Activated CD4-positive, alpha-beta memory T cell treated with anti-CD3 and anti-CD28 coated beads, Interleukin-2, amount 10 ng/mL, durations not matched to agents 7 days and 5 days (primary cell): ENCODE results near the gene MS4A4A. TPM values are rescaled to one million over a fixed set of nuclear protein-coding genes. Genes with fewer than 3 reads are reported as not detected.
"Not testable (repeated sequence)": the region's sequence is repeated elsewhere in the genome, so short reads cannot be mapped to it uniquely, and the experiment has no call there.

Experiments used
- CTCF ChIA-PET: fragments of 350-600 bp; sonication (Branson Sonifier 250); formaldehyde crosslinking; loops from one replicate; lab custom pipeline; 2021; ENCODE audit warnings: antibody characterized with exemption, inconsistent platforms; lab: Charles Lee
- POLR2A ChIA-PET: fragments of 350-600 bp; sonication (Branson Sonifier 250); formaldehyde crosslinking; loops from one replicate; lab custom pipeline; 2021; ENCODE audit warnings: antibody characterized with exemption; lab: Charles Lee
- DNase-seq: peaks from one replicate; pipeline ENCODE4 v3.0.0-alpha.2; 2020
- H3K27ac Mint-ChIP-seq: one replicate; pipeline ENCODE4 v1.8.0; 2021; ENCODE audit warnings: mild to moderate bottlenecking, mixed read lengths
- H3K27me3 Mint-ChIP-seq: one replicate; pipeline ENCODE4 v1.8.0; 2021; ENCODE audit warnings: mixed read lengths
- H3K36me3 Mint-ChIP-seq: one replicate; pipeline ENCODE4 v1.8.0; 2021; ENCODE audit warnings: low read depth, mixed read lengths
- H3K4me1 Mint-ChIP-seq: one replicate; pipeline ENCODE4 v1.8.0; 2021; ENCODE audit warnings: mixed read lengths
- H3K4me3 Mint-ChIP-seq: one replicate; pipeline ENCODE4 v1.8.0; 2021; ENCODE audit warnings: mild to moderate bottlenecking, mixed read lengths
- H3K9me3 Mint-ChIP-seq: one replicate; pipeline ENCODE4 v1.8.0; 2021; ENCODE audit warnings: mixed read lengths
- total RNA-seq, 2 experiments: library from RNA; stranded (reverse); gene quantifications; one replicate each; pipeline ENCODE4 v1.2.3, GENCODE V29; 2021

MS4A4A gene
- total RNA-seq, 2 experiments from 2014 or later: not detected

- POLR2A ChIA-PET: no interaction called here
- DNase-seq: no peak
- H3K27me3 Mint-ChIP-seq: peaks cover 16% of the 10 kb centered on the region
- H3K27ac Mint-ChIP-seq: no peak overlapping the region
- no peaks in the 10 kb centered on the region for H3K9me3 Mint-ChIP-seq
- no peaks in the 10 kb centered on the region for H3K4me1 Mint-ChIP-seq
- H3K36me3 Mint-ChIP-seq: no peaks in the 10 kb centered on the region
- H3K4me3 Mint-ChIP-seq: no peak overlapping the region
- CTCF ChIA-PET: interaction anchor here (2.2 kb wide), 1 partner anchor 14 kb away, joined by 8 read pairs; no protein-coding TSS in a partner anchor
Measured at GRCh38 chr11:60265373-60266214, 14.9 kb upstream of the MS4A4A start.

- Mint-ChIP-seq H3K4me3 (no peak overlapping the region), H3K27me3 (peaks cover 21% of the 10 kb centered on the region), H3K27ac (no peak overlapping the region), H3K4me1 (peaks cover 6% of the 10 kb centered on the region), H3K9me3 (peaks cover 2% of the 10 kb centered on the region), H3K36me3 (no peaks in the 10 kb centered on the region)
- no peak for DNase-seq
- CTCF ChIA-PET: no interaction called here
- POLR2A ChIA-PET: no interaction called here
Measured at GRCh38 chr11:60274416-60274815, 6.0 kb upstream of the MS4A4A start.

GRCh38 chr11:60281485-60281884 is 1.0 kb downstream of the MS4A4A start:
- H3K4me3 Mint-ChIP-seq: no peak overlapping the region
- CTCF ChIA-PET: no interaction called here
- POLR2A ChIA-PET: no interaction called here
- no peaks in the 10 kb centered on the region for H3K4me1 Mint-ChIP-seq
- no peak overlapping the region for H3K27ac Mint-ChIP-seq
- no peaks in the 10 kb centered on the region for H3K9me3 Mint-ChIP-seq
- no peak for DNase-seq
- no peaks in the 10 kb centered on the region for H3K36me3 Mint-ChIP-seq
- peaks cover 18% of the 10 kb centered on the region for H3K27me3 Mint-ChIP-seq

GRCh38 chr11:60282286-60282685 is 1.8 kb downstream of the MS4A4A start:
- Mint-ChIP-seq H3K4me1 (no peaks in the 10 kb centered on the region), H3K27me3 (peaks cover 16% of the 10 kb centered on the region), H3K9me3 (no peaks in the 10 kb centered on the region), H3K27ac (no peak overlapping the region), H3K36me3 (no peaks in the 10 kb centered on the region), H3K4me3 (no peak overlapping the region)
- no peak for DNase-seq
- ChIA-PET CTCF (no interaction called here), POLR2A (no interaction called here)

GRCh38 chr11:60285411-60286126 is 5.1 kb downstream of the MS4A4A start:
- H3K4me3 Mint-ChIP-seq, DNase-seq, H3K27me3 Mint-ChIP-seq, H3K27ac Mint-ChIP-seq, H3K4me1 Mint-ChIP-seq, CTCF ChIA-PET, H3K36me3 Mint-ChIP-seq, POLR2A ChIA-PET, H3K9me3 Mint-ChIP-seq: not testable (repeated sequence)

GRCh38 chr11:60288531-60288930 is 8.1 kb downstream of the MS4A4A start:
- Mint-ChIP-seq H3K27ac (no peak overlapping the region), H3K36me3 (no peaks in the 10 kb centered on the region), H3K9me3 (no peaks in the 10 kb centered on the region), H3K4me3 (no peak overlapping the region), H3K27me3 (peaks cover 6% of the 10 kb centered on the region), H3K4me1 (no peaks in the 10 kb centered on the region)
- ChIA-PET CTCF (no interaction called here), POLR2A (no interaction called here)
- no peak for DNase-seq

- ChIA-PET POLR2A (no interaction called here), CTCF (no interaction called here)
- H3K9me3 Mint-ChIP-seq: no peaks in the 10 kb centered on the region
- H3K27ac Mint-ChIP-seq: no peak overlapping the region
- H3K4me3 Mint-ChIP-seq: no peak overlapping the region
- no peaks in the 10 kb centered on the region for H3K36me3 Mint-ChIP-seq
- DNase-seq: no peak
- peaks cover 13% of the 10 kb centered on the region for H3K27me3 Mint-ChIP-seq
- no peaks in the 10 kb centered on the region for H3K4me1 Mint-ChIP-seq
Measured at GRCh38 chr11:60292145-60292544, 11.7 kb downstream of the MS4A4A start.

GRCh38 chr11:60301178-60301577 is 20.7 kb downstream of the MS4A4A start:
- H3K27me3 Mint-ChIP-seq: peaks cover 13% of the 10 kb centered on the region
- ChIA-PET POLR2A (no interaction called here), CTCF (no interaction called here)
- no peak overlapping the region for H3K27ac Mint-ChIP-seq
- H3K36me3 Mint-ChIP-seq: no peaks in the 10 kb centered on the region
- H3K4me3 Mint-ChIP-seq: no peak overlapping the region
- no peaks in the 10 kb centered on the region for H3K4me1 Mint-ChIP-seq
- no peaks in the 10 kb centered on the region for H3K9me3 Mint-ChIP-seq
- DNase-seq: no peak

- DNase-seq, CTCF ChIA-PET, H3K4me1 Mint-ChIP-seq, H3K36me3 Mint-ChIP-seq, H3K27me3 Mint-ChIP-seq, POLR2A ChIA-PET, H3K27ac Mint-ChIP-seq, H3K9me3 Mint-ChIP-seq, H3K4me3 Mint-ChIP-seq: not testable (repeated sequence)
Measured at GRCh38 chr11:60301884-60302283, 21.4 kb downstream of the MS4A4A start.

GRCh38 chr11:60303661-60304060 is 23.2 kb downstream of the MS4A4A start:
- Mint-ChIP-seq H3K4me1 (no peaks in the 10 kb centered on the region), H3K27ac (no peak overlapping the region), H3K36me3 (no peaks in the 10 kb centered on the region), H3K27me3 (peaks cover 8% of the 10 kb centered on the region), H3K4me3 (no peak overlapping the region), H3K9me3 (no peaks in the 10 kb centered on the region)
- ChIA-PET CTCF (no interaction called here), POLR2A (no interaction called here)
- DNase-seq: no peak

- DNase-seq: no peak
- peaks cover 8% of the 10 kb centered on the region for H3K27me3 Mint-ChIP-seq
- H3K4me3 Mint-ChIP-seq: no peak overlapping the region
- no peaks in the 10 kb centered on the region for H3K4me1 Mint-ChIP-seq
- H3K27ac Mint-ChIP-seq: no peak overlapping the region
- no peaks in the 10 kb centered on the region for H3K9me3 Mint-ChIP-seq
- H3K36me3 Mint-ChIP-seq: no peaks in the 10 kb centered on the region
- ChIA-PET POLR2A (no interaction called here), CTCF (no interaction called here)
Measured at GRCh38 chr11:60305906-60306619, 25.6 kb downstream of the MS4A4A start.

- ChIA-PET CTCF (no interaction called here), POLR2A (no interaction called here)
- peak overlapping the region; percentile 7 for H3K27ac Mint-ChIP-seq
- no peak for DNase-seq
- H3K9me3 Mint-ChIP-seq: no peaks in the 10 kb centered on the region
- no peaks in the 10 kb centered on the region for H3K4me1 Mint-ChIP-seq
- no peak overlapping the region for H3K4me3 Mint-ChIP-seq
- H3K27me3 Mint-ChIP-seq: peaks cover 8% of the 10 kb centered on the region
- H3K36me3 Mint-ChIP-seq: no peaks in the 10 kb centered on the region
Measured at GRCh38 chr11:60307507-60308195, 27.2 kb downstream of the MS4A4A start.
